Transverse colon (tissue), 4 donors: ENCODE results near the gene NBPF1.
"Not testable (repeated sequence)": the region's sequence is repeated elsewhere in the genome, so short reads cannot be mapped to it uniquely, and the experiment has no call there.

Experiments
- CTCF ChIP-seq, 5 experiments: fragments of 200-600 bp in 3 of 5; fragments of 450-650 bp in 2 of 5; sonication (generic) in 3 of 5; IDR thresholded peaks; 1 replicate in 2 of 5; 2 replicates in 3 of 5; pipeline ENCODE4 v1.5.1; 2016 to 2017; ENCODE audit warnings: antibody characterized with exemption in 5 of 5, inconsistent platforms in 3 of 5, mild to moderate bottlenecking in 2 of 5, moderate library complexity in 1 of 5
- EP300 ChIP-seq: sonication (generic); formaldehyde crosslinking; IDR thresholded peaks from one replicate; pipeline ENCODE4 v1.6.1; 2017; ENCODE audit warnings: antibody characterized with exemption, low read depth
- POLR2A ChIP-seq: fragments of 450-650 bp; IDR thresholded peaks from one replicate; pipeline ENCODE4 v1.6.1; 2016; ENCODE audit warnings: antibody characterized with exemption, mild to moderate bottlenecking, moderate library complexity
- POLR2AphosphoS5 ChIP-seq, 3 donors: sonication (generic); formaldehyde crosslinking; IDR thresholded peaks; one replicate each; pipeline ENCODE4 v1.6.1; 2016; ENCODE audit warnings: antibody characterized with exemption in 3 of 3

- not testable (repeated sequence) for TF ChIP-seq CTCF (IDR thresholded peaks at IDR 0.05); POLR2A; POLR2AphosphoS5 (IDR thresholded peaks at IDR 0.05); EP300
Measured at GRCh38 chr1:16559688-16560087, 53.7 kb downstream of the NBPF1 start.
